Lower lobe of right lung (tissue), 2 donors: ENCODE data around the gene EDN1. TPM values are rescaled to one million over a fixed set of nuclear protein-coding genes. Genes with fewer than 3 reads are reported as not detected.

Experiments
- ATAC-seq, 2 donors: fragments of 200-7000 bp; cut with Tn5 transposase; one replicate each; pipeline ENCODE4 v1.9.1; 2020 to 2022; ENCODE audit warnings: mild to moderate bottlenecking in 2 of 2, moderate library complexity in 2 of 2
- DNase-seq: peaks from one replicate; pipeline ENCODE4 v3.0.0-alpha.2; 2020
- H3K27ac ChIP-seq: fragments of 200-600 bp; one replicate; pipeline ENCODE4 v1.8.0; 2022
- H3K27me3 ChIP-seq: fragments of 200-600 bp; one replicate; pipeline ENCODE4 v1.8.0; 2022; ENCODE audit warnings: low read depth
- H3K36me3 ChIP-seq: fragments of 200-600 bp; one replicate; pipeline ENCODE4 v1.8.0; 2022; ENCODE audit warnings: mild to moderate bottlenecking
- H3K4me1 ChIP-seq: fragments of 200-600 bp; one replicate; pipeline ENCODE4 v1.8.0; 2022
- H3K4me3 ChIP-seq: fragments of 200-600 bp; one replicate; pipeline ENCODE4 v1.8.0; 2022; ENCODE audit warnings: mild to moderate bottlenecking
- H3K9me3 ChIP-seq: fragments of 200-600 bp; one replicate; pipeline ENCODE4 v1.8.0; 2022
- intact Hi-C: fragments of 100-400 bp; cut with DNase I; formaldehyde crosslinking; loops from one replicate; pipeline ENCODE4 v1.11.0; 2022
- total RNA-seq: library from RNA; stranded (reverse); fragmentation: NEBNext Ultra II Directional; extraction: Animal tissue kit (Norgen Biotek cat#: 25700); gene quantifications from one replicate; pipeline ENCODE4 v1.2.1, GENCODE V29; 2021
- TF ChIP-seq, protein P1 (sequence below): fragments of 200-600 bp; IDR thresholded peaks from one replicate; pipeline ENCODE4 v1.8.0; 2022; ENCODE audit warnings: antibody characterized with exemption, mild to moderate bottlenecking
- donor health status: DM: no; HTN: yes; CAD: no; lungs with severe emphysema.

EDN1 gene
- total RNA-seq, 1 donor from 2014 or later, result 61.2 TPM

DNA sequence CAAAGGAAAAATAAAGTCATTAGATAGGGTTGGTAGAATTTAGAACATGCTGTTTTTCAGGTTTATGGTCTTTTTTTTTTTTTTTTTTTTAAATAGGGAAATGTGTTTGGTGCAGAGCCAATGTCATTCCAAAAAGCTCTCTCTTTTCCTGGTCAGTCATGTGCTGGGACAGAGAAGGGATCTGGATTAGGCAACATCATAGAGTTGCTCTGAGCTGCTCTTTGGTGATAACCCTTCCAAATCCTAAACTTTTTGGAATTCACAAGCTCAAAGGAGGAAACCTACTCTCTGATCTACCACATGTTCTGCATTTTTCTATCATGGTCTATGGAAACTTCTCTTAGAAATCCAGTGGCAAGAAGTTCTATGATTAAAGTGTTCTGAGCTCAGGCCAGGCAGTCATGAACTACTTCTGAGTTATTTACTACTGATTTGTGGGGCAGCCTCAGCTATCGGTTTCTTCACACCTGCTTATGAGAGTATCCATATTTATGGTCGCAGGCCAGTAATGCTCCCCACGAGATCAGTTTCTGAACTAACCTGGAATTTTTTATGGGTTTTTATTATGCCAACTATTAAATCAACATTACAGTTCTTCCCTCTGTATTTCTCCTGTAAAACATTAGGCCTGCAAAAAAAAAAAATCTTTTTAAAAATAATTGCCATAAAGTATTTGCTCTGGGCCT, 4.8 kb downstream of the EDN1 start:
- Histone ChIP-seq H3K36me3 (peaks cover 27% of the 10 kb centered on the region), H3K9me3 (no peaks in the 10 kb centered on the region), H3K4me1 (peaks cover 29% of the 10 kb centered on the region), H3K27me3 (peaks cover 16% of the 10 kb centered on the region), H3K27ac (peak overlapping the region; percentile 56), H3K4me3 (peak overlapping the region; percentile 56)
- DNase-seq, result no peak
- ATAC-seq, result no peak
- intact Hi-C loops, result no loop called here
- TF ChIP-seq, protein P1, sequence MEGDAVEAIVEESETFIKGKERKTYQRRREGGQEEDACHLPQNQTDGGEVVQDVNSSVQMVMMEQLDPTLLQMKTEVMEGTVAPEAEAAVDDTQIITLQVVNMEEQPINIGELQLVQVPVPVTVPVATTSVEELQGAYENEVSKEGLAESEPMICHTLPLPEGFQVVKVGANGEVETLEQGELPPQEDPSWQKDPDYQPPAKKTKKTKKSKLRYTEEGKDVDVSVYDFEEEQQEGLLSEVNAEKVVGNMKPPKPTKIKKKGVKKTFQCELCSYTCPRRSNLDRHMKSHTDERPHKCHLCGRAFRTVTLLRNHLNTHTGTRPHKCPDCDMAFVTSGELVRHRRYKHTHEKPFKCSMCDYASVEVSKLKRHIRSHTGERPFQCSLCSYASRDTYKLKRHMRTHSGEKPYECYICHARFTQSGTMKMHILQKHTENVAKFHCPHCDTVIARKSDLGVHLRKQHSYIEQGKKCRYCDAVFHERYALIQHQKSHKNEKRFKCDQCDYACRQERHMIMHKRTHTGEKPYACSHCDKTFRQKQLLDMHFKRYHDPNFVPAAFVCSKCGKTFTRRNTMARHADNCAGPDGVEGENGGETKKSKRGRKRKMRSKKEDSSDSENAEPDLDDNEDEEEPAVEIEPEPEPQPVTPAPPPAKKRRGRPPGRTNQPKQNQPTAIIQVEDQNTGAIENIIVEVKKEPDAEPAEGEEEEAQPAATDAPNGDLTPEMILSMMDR, result no peak

DNA sequence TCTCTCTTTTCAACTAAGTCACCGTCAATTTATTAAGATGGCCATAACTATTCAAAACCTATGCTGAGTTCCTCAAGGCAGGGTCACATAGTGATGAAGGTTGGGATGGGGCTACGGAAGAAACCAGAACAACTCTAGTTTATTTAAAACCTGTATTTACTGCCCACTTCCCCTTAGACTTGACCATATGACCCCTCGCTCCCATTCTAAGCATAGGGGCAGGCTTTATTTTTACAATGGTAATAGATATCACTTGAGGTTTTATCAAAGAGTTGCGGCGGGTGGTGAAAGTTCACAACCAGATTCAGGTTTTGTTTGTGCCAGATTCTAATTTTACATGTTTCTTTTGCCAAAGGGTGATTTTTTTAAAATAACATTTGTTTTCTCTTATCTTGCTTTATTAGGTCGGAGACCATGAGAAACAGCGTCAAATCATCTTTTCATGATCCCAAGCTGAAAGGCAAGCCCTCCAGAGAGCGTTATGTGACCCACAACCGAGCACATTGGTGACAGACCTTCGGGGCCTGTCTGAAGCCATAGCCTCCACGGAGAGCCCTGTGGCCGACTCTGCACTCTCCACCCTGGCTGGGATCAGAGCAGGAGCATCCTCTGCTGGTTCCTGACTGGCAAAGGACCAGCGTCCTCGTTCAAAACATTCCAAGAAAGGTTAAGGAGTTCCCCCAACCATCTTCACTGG, 5.5 kb downstream of the EDN1 start:
- no peaks in the 10 kb centered on the region for H3K9me3 ChIP-seq
- DNase-seq (no peak), ATAC-seq (peak in 1 of 2 donors; percentile 5)
- TF ChIP-seq, protein P1, result no peak
- H3K4me3 ChIP-seq, result peak overlapping the region; percentile 56
- peaks cover 22% of the 10 kb centered on the region for H3K4me1 ChIP-seq
- H3K36me3 ChIP-seq, result peaks cover 27% of the 10 kb centered on the region
- peaks cover 16% of the 10 kb centered on the region for H3K27me3 ChIP-seq
- intact Hi-C loops, result no loop called here
- peak overlapping the region; percentile 56 for H3K27ac ChIP-seq

DNA sequence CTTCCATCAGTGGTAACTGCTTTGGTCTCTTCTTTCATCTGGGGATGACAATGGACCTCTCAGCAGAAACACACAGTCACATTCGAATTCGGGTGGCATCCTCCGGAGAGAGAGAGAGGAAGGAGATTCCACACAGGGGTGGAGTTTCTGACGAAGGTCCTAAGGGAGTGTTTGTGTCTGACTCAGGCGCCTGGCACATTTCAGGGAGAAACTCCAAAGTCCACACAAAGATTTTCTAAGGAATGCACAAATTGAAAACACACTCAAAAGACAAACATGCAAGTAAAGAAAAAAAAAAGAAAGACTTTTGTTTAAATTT, 6.1 kb downstream of the EDN1 start:
- Histone ChIP-seq H3K4me3 (peak overlapping the region; percentile 56), H3K4me1 (peaks cover 17% of the 10 kb centered on the region), H3K27ac (peak overlapping the region; percentile 56), H3K9me3 (no peaks in the 10 kb centered on the region), H3K36me3 (peaks cover 27% of the 10 kb centered on the region), H3K27me3 (peaks cover 16% of the 10 kb centered on the region)
- peak in 1 of 2 donors; percentile 54 for ATAC-seq
- TF ChIP-seq, protein P1, result no peak
- intact Hi-C loops, result no loop called here
- DNase-seq, result no peak

DNA sequence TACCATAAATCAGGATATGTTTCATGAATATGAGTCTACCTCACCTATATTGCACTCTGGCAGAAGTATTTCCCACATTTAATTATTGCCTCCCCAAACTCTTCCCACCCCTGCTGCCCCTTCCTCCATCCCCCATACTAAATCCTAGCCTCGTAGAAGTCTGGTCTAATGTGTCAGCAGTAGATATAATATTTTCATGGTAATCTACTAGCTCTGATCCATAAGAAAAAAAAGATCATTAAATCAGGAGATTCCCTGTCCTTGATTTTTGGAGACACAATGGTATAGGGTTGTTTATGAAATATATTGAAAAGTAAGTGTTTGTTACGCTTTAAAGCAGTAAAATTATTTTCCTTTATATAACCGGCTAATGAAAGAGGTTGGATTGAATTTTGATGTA, 6.4 kb downstream of the EDN1 start:
- H3K9me3 ChIP-seq, result no peaks in the 10 kb centered on the region
- H3K4me3 ChIP-seq, result peak overlapping the region; percentile 56
- ATAC-seq (no peak), DNase-seq (no peak)
- peak overlapping the region; percentile 38 for H3K27ac ChIP-seq
- peaks cover 15% of the 10 kb centered on the region for H3K27me3 ChIP-seq
- TF ChIP-seq, protein P1, result no peak
- H3K36me3 ChIP-seq, result peaks cover 27% of the 10 kb centered on the region
- peaks cover 13% of the 10 kb centered on the region for H3K4me1 ChIP-seq
- intact Hi-C loops, result no loop called here

DNA sequence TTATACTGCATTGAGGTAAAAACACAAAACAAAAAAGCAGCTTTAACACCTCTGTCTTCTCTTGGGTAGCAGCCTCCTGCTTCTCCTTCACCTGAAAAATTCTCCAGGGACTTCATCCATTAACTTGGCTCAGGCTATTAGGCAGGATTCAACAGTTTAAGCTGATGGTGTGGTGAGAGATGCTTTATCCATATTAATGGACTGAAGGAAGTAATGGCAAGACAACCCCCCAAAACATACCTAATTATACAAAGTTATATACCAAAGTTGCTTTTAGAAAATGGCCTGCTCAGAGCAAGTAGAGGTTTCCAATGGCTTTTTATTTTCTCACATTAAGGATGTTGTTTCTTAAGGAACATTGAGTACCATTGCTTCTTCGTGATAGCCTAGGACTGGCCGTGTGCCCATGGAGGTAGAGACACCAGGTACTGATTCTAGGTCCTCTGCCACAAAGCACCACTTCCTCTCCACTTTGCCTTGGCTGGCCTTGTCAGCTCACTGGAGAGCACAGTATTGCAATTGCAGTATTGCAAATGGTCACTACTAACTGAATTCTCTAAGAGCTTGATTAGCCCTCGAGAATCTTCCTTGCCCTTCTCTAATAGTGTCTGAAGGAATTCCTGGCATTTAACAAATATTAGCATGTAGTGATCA, 7.3 kb downstream of the EDN1 start:
- Histone ChIP-seq H3K36me3 (peaks cover 27% of the 10 kb centered on the region), H3K4me3 (no peak overlapping the region), H3K27ac (no peak overlapping the region), H3K4me1 (peaks cover 6% of the 10 kb centered on the region), H3K27me3 (peaks cover 6% of the 10 kb centered on the region), H3K9me3 (no peaks in the 10 kb centered on the region)
- intact Hi-C loops, result no loop called here
- ATAC-seq, result no peak
- TF ChIP-seq, protein P1, result no peak
- no peak for DNase-seq
